IPS DF 4.7 (cell line): ENCODE data around the gene RHOU.

Source experiments
- DNase-seq: peaks from one replicate; pipeline ENCODE4 v3.0.0-alpha.2; 2013; ENCODE audit warnings: low spot score; ENCODE audit errors: extremely low read depth

RHOU gene

GRCh38 chr1:228736844-228737445 lies 1.7 kb downstream of the RHOU start:
- DNase-seq = no peak

GRCh38 chr1:228737601-228738041 lies 2.3 kb downstream of the RHOU start:
- DNase-seq = no peak

- DNase-seq = no peak
These were observed 4.5 kb downstream of the RHOU start for GRCh38 chr1:228739826-228740225.

GRCh38 chr1:228740543-228741317 lies 5.5 kb downstream of the RHOU start:
- no peak for DNase-seq

GRCh38 chr1:228742281-228742860 lies 7.1 kb downstream of the RHOU start:
- DNase-seq = no peak

GRCh38 chr1:228743405-228743804 lies 8.1 kb downstream of the RHOU start:
- no peak for DNase-seq

GRCh38 chr1:228744356-228744755 lies 9.1 kb downstream of the RHOU start:
- no peak for DNase-seq

- DNase-seq = no peak
These were observed 9.6 kb downstream of the RHOU start for GRCh38 chr1:228744918-228745317.

GRCh38 chr1:228745497-228745896 lies 10.2 kb downstream of the RHOU start:
- no peak for DNase-seq

GRCh38 chr1:228747301-228747935 lies 12.1 kb downstream of the RHOU start:
- DNase-seq = no peak

GRCh38 chr1:228748029-228748428 lies 12.8 kb downstream of the RHOU start:
- no peak for DNase-seq

GRCh38 chr1:228748431-228748830 lies 13.2 kb downstream of the RHOU start:
- no peak for DNase-seq

GRCh38 chr1:228749765-228750164 lies 14.5 kb downstream of the RHOU start:
- DNase-seq = no peak

GRCh38 chr1:228750915-228751314 lies 15.6 kb downstream of the RHOU start:
- no peak for DNase-seq

GRCh38 chr1:228751360-228752098 lies 16.2 kb downstream of the RHOU start:
- no peak for DNase-seq

- DNase-seq = no peak
These were observed 17.0 kb downstream of the RHOU start for GRCh38 chr1:228752258-228752657.

- no peak for DNase-seq
These were observed 17.5 kb downstream of the RHOU start for GRCh38 chr1:228752675-228753265.

GRCh38 chr1:228753287-228753686 lies 18.0 kb downstream of the RHOU start:
- DNase-seq = no peak

- no peak for DNase-seq
These were observed 18.6 kb downstream of the RHOU start for GRCh38 chr1:228753786-228754360.

GRCh38 chr1:228754646-228755268 lies 19.5 kb downstream of the RHOU start:
- DNase-seq = no peak
